ENCODE results near the gene PRRG2.

DNA sequence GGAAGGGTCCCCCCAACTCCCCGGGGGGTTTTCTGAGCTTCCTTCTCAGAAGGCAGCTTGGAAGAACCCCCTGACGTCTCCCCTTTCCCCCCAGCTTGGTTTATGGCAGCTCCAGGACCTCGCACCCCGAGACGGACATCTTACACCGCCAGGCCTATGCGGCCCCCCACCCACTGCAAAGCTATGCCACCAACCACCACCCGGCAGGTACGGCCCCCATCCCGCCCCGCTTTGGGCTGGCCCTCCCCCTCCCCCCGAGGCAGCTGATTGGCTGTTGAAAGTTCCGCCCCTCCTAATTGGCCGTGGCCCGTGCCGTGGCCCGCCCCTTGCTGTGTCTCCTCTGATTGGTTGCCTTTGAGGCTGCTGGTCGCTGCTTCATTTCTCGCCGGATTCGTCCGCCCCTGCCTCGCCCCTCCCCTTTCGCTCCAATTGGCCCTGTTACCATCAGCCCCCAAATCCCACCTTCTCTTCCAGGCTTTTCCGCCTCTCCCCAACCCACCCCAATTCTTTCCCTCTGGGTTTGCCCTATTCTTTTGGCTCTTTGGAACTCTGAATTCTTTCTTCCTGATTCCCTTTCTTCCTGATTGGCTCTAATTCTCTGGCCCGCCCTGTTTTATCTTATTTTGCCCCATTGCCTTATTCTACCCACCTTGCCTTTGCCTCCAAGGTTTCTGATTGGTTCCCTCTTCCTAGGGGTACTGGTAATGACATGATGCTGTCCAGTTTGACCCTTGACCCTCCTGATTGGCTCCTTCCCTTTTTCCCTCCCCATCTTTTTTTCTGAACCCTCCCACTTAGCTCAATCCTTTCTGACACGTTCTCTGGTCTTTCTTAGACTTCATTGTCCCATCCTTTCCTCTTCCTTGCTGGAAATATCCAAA is 12.4 kb downstream of the PRRG2 start:
- TF ChIP-seq TCF12 (IDR thresholded peaks at IDR 0.05; ENCODE audit: low read depth, low read length) (no peak), ZSCAN29 (IDR thresholded peaks at IDR 0.05) (no peak)
- TF ChIP-seq, protein P1, sequence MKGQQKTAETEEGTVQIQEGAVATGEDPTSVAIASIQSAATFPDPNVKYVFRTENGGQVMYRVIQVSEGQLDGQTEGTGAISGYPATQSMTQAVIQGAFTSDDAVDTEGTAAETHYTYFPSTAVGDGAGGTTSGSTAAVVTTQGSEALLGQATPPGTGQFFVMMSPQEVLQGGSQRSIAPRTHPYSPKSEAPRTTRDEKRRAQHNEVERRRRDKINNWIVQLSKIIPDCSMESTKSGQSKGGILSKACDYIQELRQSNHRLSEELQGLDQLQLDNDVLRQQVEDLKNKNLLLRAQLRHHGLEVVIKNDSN (IDR thresholded peaks at IDR 0.05; ENCODE audit: borderline replicate concordance, extremely low read length, insufficient read depth, low read depth, low read length) = no peak
- TF ChIP-seq, protein P2, sequence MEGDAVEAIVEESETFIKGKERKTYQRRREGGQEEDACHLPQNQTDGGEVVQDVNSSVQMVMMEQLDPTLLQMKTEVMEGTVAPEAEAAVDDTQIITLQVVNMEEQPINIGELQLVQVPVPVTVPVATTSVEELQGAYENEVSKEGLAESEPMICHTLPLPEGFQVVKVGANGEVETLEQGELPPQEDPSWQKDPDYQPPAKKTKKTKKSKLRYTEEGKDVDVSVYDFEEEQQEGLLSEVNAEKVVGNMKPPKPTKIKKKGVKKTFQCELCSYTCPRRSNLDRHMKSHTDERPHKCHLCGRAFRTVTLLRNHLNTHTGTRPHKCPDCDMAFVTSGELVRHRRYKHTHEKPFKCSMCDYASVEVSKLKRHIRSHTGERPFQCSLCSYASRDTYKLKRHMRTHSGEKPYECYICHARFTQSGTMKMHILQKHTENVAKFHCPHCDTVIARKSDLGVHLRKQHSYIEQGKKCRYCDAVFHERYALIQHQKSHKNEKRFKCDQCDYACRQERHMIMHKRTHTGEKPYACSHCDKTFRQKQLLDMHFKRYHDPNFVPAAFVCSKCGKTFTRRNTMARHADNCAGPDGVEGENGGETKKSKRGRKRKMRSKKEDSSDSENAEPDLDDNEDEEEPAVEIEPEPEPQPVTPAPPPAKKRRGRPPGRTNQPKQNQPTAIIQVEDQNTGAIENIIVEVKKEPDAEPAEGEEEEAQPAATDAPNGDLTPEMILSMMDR (IDR thresholded peaks at IDR 0.05 in 2 of 3, conservative IDR thresholded peaks at IDR 0.05 in 1 of 3; ENCODE audit: control insufficient read depth in 2 of 3, extremely low read depth in 1 of 3, insufficient read depth in 1 of 3, low read depth in 3 of 3, low read length in 3 of 3) = no peak
